Gastroesophageal sphincter (tissue), 4 donors: Measurements from ENCODE around the gene PXN. TPM values are rescaled to one million over a fixed set of nuclear protein-coding genes. Genes with fewer than 3 reads are reported as not detected.

Experiments
- ATAC-seq: fragments of 150-250 bp; one replicate; pipeline ENCODE4 v1.9.1; 2016; ENCODE audit warnings: mild to moderate bottlenecking, moderate library complexity
- H3K27ac ChIP-seq, 4 donors: fragments of 200-600 bp; sonication (generic) in 3 of 4; 1 replicate in 3 of 4; 2 replicates in 1 of 4; pipeline ENCODE4 v1.5.1; 2016 to 2019
- H3K27me3 ChIP-seq: fragments of 200-600 bp; sonication (generic); one replicate; pipeline ENCODE4 v1.5.1; 2019
- H3K36me3 ChIP-seq, 2 donors: fragments of 200-600 bp; sonication (generic); one replicate each; pipeline ENCODE4 v1.5.1; 2019; ENCODE audit warnings: control low read depth in 1 of 2
- H3K4me1 ChIP-seq, 3 donors: fragments of 200-600 bp; sonication (generic); 1 replicate in 2 of 3; 2 replicates in 1 of 3; pipeline ENCODE4 v1.5.1; 2016 to 2019; ENCODE audit warnings: control low read depth in 2 of 3
- H3K4me3 ChIP-seq, 2 donors: fragments of 200-600 bp; sonication (generic); one replicate each; pipeline ENCODE4 v1.5.1; 2019; ENCODE audit warnings: mild to moderate bottlenecking in 1 of 2, moderate library complexity in 1 of 2
- H3K9me3 ChIP-seq, 3 donors: fragments of 200-600 bp; sonication (generic); one replicate each; pipeline ENCODE4 v1.5.1; 2017 to 2019; ENCODE audit warnings: control low read depth in 2 of 3
- EP300 ChIP-seq: sonication (generic); formaldehyde crosslinking; IDR thresholded peaks from one replicate; pipeline ENCODE4 v1.6.1; 2017; ENCODE audit warnings: antibody characterized with exemption, mild to moderate bottlenecking
- POLR2A ChIP-seq, 2 donors: fragments of 450-650 bp; IDR thresholded peaks; one replicate each; pipeline ENCODE4 v1.6.1; 2017; ENCODE audit warnings: antibody characterized with exemption in 2 of 2, mild to moderate bottlenecking in 2 of 2, moderate library complexity in 1 of 2
- POLR2AphosphoS5 ChIP-seq: sonication (generic); formaldehyde crosslinking; IDR thresholded peaks from one replicate; pipeline ENCODE4 v1.6.1; 2017; ENCODE audit warnings: antibody characterized with exemption
- WGBS, 2 donors: methylation state at CpG; one replicate each; pipeline ENCODE4 v1.1.5; 2018; ENCODE audit warnings: low coverage in 1 of 2; 5-methylcytosine and 5-hydroxymethylcytosine counted together
- total RNA-seq, 4 donors: library from RNA; depleted of rRNA; stranded (reverse); fragments of >200 nt; gene quantifications; one replicate each; pipeline ENCODE4 v1.1.0, GENCODE V29; 2016
- TF ChIP-seq, protein P1 (sequence below), 4 experiments: fragments of 200-600 bp in 2 of 4; fragments of 450-650 bp in 2 of 4; sonication (generic) in 1 of 4; IDR thresholded peaks; one replicate each; pipeline ENCODE4 v1.5.1; 2017 to 2019; ENCODE audit warnings: antibody characterized with exemption in 4 of 4, mild to moderate bottlenecking in 2 of 4, moderate library complexity in 2 of 4

PXN gene
- total RNA-seq, 4 donors from 2014 or later = 43.2 to 80.4 (median 59.4) TPM

DNA sequence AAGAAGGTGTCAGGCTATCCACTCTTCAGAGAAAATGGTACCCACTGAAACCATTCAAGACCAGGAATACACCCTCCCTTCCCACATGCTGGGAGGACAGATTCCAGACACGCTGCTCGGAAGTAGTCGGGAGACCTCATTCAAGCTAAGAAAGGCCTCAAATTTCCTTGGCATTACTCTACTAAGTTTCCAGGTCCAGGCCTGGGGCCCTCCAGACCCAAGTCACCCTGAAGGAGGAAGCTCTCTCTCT is 37.6 kb downstream of the PXN start:
- Histone ChIP-seq H3K27me3 (no peaks in the 10 kb centered on the region), H3K36me3 (peaks cover 0 to 25% of the 10 kb centered on the region in 2 donors), H3K4me1 (peaks cover 13 to 94% (median 78%) of the 10 kb centered on the region in 3 donors), H3K4me3 (peak overlapping the region in 1 of 2 donors; percentile 23), H3K27ac (peak overlapping the region in 3 of 4 donors; percentile 88 to 97 (median 90)), H3K9me3 (no peaks in the 10 kb centered on the region)
- ATAC-seq = no peak
- TF ChIP-seq, protein P1, sequence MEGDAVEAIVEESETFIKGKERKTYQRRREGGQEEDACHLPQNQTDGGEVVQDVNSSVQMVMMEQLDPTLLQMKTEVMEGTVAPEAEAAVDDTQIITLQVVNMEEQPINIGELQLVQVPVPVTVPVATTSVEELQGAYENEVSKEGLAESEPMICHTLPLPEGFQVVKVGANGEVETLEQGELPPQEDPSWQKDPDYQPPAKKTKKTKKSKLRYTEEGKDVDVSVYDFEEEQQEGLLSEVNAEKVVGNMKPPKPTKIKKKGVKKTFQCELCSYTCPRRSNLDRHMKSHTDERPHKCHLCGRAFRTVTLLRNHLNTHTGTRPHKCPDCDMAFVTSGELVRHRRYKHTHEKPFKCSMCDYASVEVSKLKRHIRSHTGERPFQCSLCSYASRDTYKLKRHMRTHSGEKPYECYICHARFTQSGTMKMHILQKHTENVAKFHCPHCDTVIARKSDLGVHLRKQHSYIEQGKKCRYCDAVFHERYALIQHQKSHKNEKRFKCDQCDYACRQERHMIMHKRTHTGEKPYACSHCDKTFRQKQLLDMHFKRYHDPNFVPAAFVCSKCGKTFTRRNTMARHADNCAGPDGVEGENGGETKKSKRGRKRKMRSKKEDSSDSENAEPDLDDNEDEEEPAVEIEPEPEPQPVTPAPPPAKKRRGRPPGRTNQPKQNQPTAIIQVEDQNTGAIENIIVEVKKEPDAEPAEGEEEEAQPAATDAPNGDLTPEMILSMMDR (IDR thresholded peaks at IDR 0.05) = no peak
- TF ChIP-seq POLR2A (IDR thresholded peaks at IDR 0.05) = no peak
- TF ChIP-seq POLR2AphosphoS5 = no peak
- TF ChIP-seq EP300 = no peak
- 10% methylated on average over 2 of the region's 3 CpGs; no CpG with 5 or more reads in 1 of the 2 donors for WGBS, 2 donors

DNA sequence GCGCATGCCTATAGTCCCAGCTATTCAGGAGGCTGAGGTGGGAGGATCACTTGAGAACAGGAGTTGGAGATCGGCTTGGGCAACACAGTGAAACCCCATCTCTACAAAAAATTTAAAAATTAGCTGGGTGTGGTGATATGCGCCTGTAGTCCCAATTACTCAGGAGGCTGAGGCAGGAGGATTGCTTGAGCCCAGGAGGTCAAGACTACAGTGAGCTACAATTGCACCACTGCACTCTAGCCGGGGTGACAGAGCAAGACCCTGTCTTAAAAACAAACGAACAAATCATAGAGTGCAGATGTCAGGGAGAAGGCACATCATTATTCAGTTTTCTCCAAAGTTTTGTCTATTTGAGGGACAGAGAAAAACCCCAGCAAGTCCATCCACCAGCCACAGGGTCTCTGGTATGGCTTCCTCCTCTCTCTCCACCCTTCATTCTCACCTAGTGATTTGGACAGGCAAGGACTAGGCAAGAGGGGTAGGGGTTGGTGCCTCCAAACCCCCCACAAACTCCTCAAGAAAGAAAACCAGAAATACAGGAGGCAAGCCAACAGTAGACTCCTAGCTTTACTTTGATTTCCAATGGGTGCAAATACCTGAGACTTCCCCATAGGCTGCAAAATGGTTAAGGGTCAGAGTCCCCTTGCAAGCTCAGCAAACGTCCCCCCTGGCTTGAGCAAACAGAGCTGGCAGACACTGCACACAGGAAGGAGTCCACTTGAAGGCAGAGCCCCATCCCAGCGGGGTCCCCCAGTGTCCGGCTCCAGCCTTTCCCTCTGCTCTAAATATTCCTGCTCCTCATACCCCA is 38.1 kb downstream of the PXN start:
- H3K9me3 ChIP-seq = no peaks in the 10 kb centered on the region
- H3K36me3 ChIP-seq = peaks cover 0 to 30% of the 10 kb centered on the region in 2 donors
- 65 to 87% methylated on average over 4 of the region's 8 CpGs for WGBS, 2 donors
- no peak for TF ChIP-seq POLR2A (IDR thresholded peaks at IDR 0.05)
- no peak for TF ChIP-seq EP300
- TF ChIP-seq, protein P1 (IDR thresholded peaks at IDR 0.05) = no peak
- no peak for TF ChIP-seq POLR2AphosphoS5
- H3K27me3 ChIP-seq = no peaks in the 10 kb centered on the region
- H3K4me1 ChIP-seq = peaks cover 13 to 88% (median 73%) of the 10 kb centered on the region in 3 donors
- H3K4me3 ChIP-seq = no peak overlapping the region
- peak overlapping the region in 3 of 4 donors; percentile 88 to 97 (median 90) for H3K27ac ChIP-seq
- no peak for ATAC-seq

DNA sequence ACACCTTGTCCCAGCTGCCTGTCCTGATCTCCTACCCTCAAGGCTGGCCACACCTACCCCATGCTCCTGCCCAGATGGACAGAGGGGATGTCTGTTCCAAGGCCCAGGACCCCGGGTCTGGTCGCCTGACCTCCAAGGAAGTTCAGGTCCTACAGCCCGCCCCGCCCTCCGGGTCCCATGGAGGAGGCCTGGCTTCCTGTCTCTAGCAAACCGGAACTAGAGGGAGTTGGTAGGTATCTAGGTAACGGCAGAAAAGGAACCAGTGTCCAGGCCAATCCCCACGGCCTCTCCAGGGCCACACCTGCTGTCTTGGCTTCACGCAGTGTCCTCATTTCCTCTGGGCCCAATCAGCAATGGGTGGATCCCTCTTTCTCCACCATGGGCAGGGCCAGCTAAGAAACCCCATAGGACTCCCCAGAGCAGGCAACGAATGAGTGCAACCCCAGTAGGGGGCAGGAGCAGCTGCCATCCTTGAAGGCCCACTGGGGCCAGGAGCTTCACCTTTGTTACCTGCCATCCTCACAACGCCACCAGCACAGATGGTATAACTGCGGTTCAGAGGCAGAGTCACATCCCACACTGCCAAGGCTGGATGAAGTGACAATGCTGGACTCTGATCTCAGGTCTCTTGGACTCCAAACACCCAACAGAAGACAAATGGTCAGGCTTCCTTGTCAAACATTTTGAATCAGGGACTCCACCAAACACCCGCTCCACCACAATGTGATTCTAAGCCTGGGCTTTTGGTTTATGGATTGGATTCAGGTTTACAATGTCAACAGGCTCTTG is 39.5 kb downstream of the PXN start:
- H3K27me3 ChIP-seq = no peaks in the 10 kb centered on the region
- no peak overlapping the region for H3K4me3 ChIP-seq
- H3K4me1 ChIP-seq = peaks cover 11 to 75% (median 59%) of the 10 kb centered on the region in 3 donors
- peaks cover 0 to 44% of the 10 kb centered on the region in 2 donors for H3K36me3 ChIP-seq
- peak overlapping the region in 3 of 4 donors; percentile 71 to 76 (median 72) for H3K27ac ChIP-seq
- peak; percentile 9 for ATAC-seq
- no peaks in the 10 kb centered on the region for H3K9me3 ChIP-seq
- no peak for TF ChIP-seq EP300
- no peak for TF ChIP-seq POLR2A (IDR thresholded peaks at IDR 0.05)
- TF ChIP-seq, protein P1 (IDR thresholded peaks at IDR 0.05) = peak in 1 of 4 experiments; percentile 14
- no peak for TF ChIP-seq POLR2AphosphoS5
- 68% methylated on average over 6 of the region's 13 CpGs; no CpG with 5 or more reads in 1 of the 2 donors for WGBS, 2 donors

DNA sequence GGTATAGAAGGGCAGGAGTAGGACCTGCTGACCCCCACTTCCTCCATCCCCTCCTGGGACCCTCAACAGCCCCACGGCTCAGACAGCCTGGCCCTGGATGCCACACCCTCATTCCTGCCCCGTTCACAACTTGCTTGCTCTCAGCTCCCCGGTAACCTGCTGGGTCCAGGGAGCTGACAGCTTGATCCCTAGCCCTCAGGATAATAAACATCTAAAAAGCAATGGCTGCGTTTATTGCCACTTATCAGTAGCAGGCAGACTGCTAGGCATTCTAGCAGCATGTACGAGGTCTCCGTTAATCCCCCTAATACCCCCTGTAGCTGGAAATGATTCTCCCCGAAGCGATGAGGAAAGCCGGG is 40.4 kb downstream of the PXN start:
- TF ChIP-seq POLR2A (IDR thresholded peaks at IDR 0.05) (no peak), EP300 (no peak), POLR2AphosphoS5 (no peak)
- TF ChIP-seq, protein P1 (IDR thresholded peaks at IDR 0.05) = no peak
- H3K4me1 ChIP-seq = peaks cover 3 to 66% (median 51%) of the 10 kb centered on the region in 3 donors
- H3K27me3 ChIP-seq = no peaks in the 10 kb centered on the region
- no peak for ATAC-seq
- H3K4me3 ChIP-seq = peak overlapping the region in 1 of 2 donors; percentile 31
- 15 to 31% methylated on average over 3 to 9 of the region's 9 CpGs for WGBS, 2 donors
- no peaks in the 10 kb centered on the region for H3K9me3 ChIP-seq
- peak overlapping the region in 3 of 4 donors; percentile 71 to 76 (median 72) for H3K27ac ChIP-seq
- H3K36me3 ChIP-seq = peaks cover 0 to 53% of the 10 kb centered on the region in 2 donors
